CD1c-positive myeloid dendritic cell (primary cell): Measurements from ENCODE around the gene MZT2B.
"Not testable (repeated sequence)": the region's sequence is repeated elsewhere in the genome, so short reads cannot be mapped to it uniquely, and the experiment has no call there.

Source experiments
- DNase-seq: peaks from one replicate; pipeline ENCODE4 v3.0.0-alpha.2; 2016; ENCODE audit errors: extremely low spot score

The MZT2B gene

DNA sequence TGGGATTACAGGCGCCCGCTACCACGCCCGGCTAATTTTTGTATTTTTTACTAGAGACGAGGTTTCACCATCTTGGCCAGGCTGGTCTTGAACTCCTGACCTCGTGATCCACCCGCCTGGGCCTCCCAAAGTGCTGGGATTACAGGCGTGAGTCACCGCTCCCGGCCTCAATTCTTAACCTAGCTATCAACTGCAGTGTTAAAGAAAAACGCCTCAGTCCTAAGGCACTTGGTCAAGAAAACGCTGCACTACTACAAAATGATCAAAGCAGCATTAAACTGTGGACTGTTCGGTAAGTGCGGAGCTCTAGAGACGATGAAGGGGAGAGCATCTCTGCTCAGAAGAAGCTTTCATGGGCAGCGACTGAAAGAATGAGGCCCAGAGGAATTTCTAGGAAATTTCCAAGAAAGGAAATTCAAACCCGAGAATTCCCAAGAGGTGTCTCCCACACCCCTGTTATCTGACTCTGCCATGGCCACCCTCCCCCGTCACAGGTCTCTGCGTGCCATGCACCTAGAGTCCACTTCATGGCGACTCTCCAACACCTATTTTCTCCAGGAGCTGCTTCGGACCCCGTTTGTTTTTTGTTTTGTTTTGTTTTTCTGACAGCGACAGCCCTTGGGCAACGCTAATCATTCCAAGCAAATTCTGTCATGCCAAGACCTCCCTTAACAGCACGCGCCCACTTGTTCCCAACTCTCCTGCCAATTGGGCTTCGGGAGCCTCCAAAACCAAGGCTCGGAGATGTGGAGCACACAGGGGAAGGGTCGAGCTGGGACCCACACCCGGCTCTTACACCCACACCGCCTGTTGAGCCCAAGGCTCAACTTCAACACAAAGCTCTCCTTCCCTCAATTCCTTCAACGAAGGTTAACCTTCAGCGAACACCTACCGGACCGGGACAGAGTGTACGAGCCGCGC, 1.4 kb upstream of the MZT2B start:
- DNase-seq, result not testable (repeated sequence)

DNA sequence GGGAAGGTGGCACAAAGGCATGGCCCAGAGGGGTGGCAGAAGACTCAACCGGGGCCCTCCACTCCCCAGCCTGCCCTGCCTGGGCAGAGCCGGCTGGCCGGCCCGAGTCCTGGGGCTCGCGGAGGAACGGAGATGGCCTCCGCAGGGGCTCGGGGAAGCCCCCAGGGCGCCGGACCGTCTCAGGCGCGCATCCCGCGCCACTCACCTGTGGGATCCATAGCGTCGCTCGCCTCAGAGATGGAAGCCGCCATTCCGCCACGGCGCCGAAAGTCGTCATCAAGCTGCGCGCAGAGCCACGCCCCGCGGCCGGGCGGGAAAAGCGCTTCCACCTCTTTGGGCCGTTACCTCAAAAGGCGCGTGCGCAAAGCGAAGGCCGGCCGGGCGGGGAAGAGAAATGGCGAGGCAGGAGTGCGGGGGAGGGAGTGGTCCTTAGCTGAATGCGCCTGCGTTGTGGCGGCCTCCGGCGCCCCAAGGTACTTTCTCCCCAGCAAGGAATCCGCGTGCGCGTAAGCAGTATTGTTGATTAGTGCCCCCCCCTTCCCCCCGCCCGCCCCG, 660 bp upstream of the MZT2B start, which contains the start of gene SMPD4:
Gene SMPD4, minus strand, starts transcription at position 278 of the 555 bp plus-strand sequence. CDS start 5,010 bp downstream, outside the sequence.
- peak; percentile 99 for DNase-seq

DNA sequence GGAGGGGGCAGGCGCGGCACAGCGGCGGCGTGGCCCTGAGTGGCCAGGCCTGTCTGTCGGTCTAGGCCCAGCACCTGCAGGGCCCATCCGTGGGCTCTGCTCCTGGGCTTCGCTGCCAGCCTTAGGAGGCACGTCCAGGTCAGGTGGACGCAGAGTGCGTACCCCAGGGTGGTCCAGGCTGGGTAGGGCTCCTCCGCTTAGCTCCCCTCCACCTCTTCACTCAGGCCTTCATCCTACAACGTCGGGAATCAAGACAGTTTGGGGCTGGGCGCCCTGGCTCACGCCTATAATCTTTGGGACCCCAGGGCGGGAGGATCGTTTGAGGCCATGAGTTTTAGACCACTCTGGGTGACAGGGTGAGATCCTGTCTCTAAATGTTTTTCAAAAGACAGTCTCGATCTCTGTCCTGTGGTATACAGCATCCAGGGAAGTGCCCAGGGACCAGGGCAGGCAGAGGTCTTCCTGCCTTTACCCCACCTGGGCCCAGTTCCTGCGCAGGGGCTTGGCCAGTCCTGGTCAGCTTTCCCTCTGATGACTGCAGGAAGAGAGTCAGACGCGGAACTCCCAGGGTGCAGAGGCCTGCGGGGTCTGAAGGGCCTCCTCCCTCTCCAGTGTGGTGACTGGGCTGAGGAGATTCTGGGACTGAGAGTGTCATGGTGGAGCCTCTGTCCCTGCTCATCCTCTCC, 907 bp downstream of the MZT2B start:
- not testable (repeated sequence) for DNase-seq

DNA sequence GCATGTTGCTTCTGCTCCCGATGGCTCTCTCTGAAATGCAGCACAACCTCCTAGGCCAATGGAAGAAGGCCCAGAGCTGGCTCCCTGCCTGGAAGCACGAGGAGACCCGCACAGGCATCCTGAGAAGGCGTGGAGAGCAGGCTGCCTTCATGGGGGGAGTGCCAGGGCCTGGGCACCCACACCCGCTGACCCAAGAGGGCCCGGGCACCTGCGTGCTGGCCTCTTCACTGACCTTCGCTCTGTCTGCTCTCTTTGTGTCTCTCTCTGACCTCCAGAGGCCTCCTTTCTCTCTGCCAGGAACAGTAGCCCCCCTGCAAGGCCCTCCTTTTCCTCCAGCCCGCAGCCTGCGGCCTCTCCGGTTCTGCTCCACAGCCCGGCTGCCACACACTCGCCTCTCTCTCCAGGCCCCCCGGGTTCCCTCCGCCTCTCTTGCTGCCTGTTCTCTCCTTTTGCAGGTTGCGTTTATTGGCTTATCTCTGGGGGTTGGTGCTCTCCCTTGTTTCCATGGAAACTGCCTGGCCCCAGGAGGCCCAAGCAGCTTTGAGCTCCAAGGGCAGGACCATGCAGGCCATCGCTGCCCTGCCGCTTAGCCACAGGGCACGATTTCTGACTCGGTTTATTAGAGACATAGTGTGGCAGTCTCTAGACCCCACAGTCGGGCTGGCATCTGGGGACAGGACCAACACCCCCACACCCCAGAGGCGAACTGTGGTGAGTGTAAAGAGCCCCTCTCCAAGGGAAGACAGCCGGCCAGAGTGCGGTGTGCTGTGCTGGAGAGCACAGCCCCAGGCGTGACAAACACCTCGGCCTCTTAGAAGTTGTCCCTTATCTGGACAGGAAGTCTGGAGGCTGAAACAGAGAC, 1.7 kb downstream of the MZT2B start:
- DNase-seq, result no peak

DNA sequence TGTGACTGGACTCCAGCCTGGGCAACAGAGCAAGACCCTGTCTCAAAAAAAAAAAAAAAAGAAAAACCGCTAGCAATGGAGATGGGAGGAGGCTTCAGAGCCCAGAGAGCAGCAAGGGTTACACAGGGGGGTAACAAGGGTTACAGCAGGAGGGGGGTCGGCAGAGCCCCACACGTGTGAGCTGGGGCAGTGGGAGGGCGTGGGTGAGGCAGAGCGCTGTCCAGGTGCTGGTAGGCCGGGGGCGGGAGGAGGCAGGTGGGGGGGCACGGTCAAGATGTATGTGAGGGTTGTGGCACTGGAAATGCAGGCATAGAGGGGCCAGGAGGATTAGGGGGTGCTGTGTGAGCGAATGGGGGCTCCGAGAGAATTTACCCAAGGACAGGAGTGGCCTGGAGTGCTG, 3.4 kb downstream of the MZT2B start:
- no peak for DNase-seq

DNA sequence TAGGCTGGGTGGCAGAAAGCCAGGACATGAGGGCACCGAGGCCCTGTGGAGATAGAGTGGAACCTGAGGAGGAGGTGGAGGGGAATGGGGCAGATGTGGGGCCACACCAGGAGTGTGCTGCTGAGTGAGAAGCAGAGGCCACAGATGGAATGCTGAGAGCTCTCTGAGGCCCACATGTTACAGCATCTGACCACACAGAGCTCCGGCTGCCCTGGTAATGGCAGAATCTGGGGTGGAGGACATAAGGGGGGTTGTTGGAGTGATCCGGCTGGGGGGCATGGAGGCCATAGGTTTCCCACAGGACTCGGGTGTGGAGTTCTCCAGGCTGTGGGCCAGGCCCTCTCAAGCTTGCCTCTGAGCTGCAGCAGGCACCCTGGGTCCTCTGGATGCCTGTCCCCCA, 3.8 kb downstream of the MZT2B start:
- no peak for DNase-seq

DNA sequence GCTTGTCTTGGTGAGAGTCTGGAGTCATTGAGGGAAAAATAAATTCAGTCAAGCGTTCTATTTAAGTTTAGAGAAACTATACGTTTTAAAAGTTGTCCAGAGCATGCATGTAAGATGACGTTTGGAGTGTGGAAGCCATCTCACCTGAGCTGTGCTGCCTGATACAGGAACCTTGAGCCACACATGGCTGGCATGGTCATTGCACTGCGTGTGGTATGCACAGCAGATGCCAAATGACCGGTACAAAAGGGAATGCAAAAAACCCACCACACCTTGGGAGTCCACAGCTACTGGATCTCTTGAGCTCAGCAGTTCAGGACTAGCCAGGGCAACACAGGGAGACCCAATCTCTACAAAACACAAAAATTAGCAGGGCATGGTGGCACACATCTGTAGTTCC, 4.3 kb downstream of the MZT2B start:
- no peak for DNase-seq

DNA sequence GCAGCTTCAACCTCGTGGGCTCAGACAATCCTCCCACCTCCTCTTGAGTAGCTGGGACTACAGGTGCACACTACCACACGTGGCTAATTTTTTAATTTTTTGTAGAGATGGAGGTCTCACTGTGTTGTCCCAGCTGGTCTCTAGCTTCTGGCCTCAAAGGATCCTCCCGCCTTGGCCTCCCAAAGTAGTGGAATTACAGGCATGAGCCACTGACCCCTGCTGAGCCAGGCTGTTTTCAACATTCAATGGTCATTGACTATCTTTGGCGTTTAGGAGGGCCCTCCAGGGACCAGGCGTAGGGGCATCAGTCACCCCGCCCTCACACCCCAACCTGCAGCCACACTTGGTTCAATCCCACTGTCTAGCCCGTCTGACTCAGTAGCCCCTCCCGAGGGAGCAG, 5.2 kb downstream of the MZT2B start:
- no peak for DNase-seq

DNA sequence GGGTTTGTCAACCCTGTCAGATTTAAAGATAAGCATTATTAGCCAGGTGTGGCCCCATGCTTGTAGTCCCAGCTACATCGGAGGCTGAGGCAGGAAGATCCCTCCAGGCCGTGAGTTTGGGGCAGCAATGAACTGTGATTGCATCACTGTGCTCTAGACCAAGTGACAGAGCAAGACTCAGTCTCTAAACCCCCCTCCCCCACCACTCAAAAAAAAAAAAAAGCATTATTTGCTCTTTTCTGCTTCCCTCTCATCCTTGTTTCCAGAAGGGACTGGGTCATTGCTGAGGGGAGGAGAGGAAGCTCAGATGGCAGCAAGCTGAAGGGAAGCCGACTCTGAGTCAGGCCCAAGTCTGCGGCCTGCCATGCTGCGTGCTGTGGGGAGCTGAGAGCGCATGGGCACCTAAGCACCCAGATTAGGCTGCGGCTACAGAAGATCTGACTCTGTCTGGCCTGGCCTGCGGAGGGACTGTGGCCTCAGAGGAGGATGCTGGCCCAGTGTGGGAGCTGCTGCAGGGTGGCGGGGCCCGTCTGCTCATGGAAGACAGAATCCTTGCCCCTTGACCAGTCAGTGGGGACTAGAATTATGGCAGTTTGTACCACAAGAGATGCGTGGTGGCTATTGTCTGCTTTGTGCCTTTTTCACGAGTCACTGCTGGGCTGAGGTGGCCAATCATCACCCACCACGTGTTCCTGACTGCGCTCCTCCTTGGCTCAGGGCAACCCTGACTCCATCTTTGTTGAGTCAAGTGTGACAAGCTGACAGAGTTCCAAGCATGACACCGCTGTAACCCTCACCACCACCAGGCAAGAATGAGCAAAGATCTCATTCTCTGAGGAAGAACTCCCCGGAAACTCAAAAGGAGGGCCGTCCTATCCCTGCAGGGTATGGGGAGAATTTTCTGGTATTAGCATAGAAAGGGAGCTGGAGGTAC, 6.1 kb downstream of the MZT2B start:
- DNase-seq, result not testable (repeated sequence)

DNA sequence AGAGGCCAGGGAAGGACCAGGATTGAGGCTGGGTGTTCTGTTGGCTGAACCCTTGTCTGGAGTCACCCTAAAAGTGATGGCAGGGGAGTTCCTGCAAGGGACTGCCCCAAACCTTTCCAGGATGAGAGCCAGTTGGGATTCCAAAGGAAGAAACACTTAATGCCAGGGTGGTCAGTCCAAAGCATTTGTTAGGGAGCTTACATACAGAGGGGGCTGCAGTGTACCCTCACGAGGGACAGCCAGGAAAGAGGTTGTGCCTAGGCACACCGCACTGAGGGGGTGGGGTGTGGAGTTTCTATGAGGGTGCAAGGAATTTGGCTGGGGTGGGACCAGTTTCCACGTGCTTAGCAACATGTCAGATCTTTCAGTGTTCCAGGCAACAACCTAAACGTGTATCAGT, 6.9 kb downstream of the MZT2B start:
- not testable (repeated sequence) for DNase-seq

DNA sequence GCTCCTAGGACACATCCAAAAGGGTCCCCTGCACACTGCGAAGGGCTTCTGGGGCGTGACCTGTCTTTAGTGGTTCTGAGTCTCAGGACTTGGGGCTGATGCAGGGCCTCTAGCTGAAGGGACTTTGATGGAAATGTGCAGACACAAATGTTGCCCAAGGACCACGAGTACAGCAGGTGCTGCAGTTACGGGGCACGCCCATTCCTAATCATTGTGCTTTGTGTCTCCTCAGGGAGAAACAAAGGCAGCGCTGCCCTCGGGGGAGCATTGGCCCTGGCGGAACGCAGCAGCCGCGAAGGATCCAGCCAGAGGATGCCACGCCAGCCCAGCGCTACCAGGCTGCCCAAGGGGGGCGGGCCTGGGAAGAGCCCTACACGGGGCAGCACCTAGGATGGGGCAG, 8.2 kb downstream of the MZT2B start:
- no peak for DNase-seq

DNA sequence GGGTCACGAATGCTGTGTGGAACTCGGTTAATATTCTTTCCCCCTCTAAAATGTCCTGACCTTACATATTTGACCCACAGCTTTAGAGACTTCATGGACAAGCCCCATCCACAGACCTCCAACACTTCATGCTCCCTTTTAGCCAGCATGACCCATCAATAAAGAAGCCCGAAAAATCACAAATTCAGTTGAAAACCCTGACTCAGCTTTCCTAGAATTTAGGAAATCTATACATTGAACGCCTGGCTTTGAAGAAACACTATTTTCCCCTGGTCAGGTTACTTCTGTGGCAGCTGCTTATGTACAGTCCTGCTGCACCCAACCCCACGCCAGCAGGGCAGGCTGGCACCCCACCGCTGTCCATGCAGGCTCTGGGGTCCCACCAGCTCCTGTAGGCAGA, 9.3 kb downstream of the MZT2B start:
- not testable (repeated sequence) for DNase-seq

DNA sequence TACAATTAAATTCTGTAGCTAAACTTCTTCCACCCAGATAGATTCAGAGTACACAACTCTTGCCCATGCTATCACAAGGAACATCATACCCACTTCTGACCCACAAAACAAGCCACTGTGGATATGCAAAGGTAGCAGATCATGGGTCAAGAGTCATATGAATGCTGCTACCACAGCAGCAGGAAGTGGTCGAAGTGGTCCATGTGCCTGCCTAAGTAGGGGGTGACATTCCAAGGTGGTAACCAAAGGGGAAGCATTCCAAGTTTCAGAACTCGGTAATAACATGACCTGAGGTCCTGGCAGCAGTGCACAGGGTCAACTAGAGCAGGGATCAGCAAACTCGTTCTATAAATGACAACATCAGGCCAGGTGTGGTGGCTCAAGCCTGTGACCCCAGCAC, 10.4 kb downstream of the MZT2B start:
- not testable (repeated sequence) for DNase-seq

DNA sequence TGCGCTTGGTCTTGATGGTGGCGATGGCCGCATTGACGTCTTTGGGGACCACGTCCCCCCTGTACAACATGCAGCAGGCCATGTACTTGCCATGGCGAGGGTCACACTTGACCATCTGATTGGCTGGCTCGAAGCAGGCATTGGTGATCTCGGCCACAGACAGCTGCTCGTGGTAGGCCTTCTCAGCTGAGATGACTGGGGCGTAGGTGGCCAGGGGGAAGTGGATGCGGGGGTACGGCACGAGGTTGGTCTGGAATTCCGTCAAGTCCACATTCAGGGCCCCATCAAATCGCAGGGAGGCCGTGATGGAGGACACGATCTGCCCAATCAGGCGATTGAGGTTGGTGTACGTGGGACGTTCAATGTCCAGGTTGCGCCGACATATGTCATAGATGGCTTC, 11.8 kb downstream of the MZT2B start:
- not testable (repeated sequence) for DNase-seq

DNA sequence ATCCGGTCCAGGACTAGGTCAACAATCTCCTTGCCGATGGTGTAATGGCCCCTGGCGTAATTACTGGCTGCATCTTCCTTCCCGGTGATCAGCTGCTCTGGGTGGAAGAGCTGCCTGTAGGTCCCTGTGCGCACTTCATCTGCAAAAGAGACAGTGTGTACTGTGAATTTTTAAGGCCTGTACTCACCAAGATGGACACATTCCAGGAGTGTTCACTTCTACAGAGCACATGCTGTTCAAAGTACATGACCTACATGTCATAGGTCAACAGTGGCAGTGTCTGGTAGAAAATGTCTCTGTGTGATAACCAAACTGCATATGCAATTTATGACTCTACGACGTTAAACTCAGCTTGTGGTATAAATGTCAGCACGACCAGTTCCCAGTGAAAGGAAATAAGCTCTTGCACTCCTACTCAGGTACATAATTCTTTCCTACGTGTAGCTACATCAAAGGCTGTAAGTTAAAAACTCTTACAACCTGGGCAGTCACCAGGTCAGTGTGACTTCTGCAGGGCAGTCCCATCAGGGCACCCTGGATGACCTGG, 13.1 kb downstream of the MZT2B start:
- not testable (repeated sequence) for DNase-seq

DNA sequence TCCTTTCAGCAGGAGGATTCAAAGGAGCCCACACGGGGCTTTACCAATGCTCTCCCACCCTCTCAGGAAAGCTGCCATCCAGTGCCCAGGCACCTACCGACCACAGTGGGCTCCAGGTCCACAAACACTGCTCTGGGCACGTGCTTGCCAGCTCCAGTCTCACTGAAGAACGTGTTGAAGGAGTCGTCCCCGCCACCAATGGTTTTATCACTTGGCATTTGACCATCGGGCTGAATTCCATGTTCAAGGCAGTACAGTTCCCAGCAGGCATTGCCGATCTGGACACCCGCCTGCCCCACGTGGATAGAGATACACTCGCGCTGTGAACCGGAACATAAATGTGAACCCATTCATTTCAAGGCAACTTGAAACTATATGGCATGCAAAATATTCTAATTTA, 14.0 kb downstream of the MZT2B start:
- DNase-seq, result not testable (repeated sequence)

DNA sequence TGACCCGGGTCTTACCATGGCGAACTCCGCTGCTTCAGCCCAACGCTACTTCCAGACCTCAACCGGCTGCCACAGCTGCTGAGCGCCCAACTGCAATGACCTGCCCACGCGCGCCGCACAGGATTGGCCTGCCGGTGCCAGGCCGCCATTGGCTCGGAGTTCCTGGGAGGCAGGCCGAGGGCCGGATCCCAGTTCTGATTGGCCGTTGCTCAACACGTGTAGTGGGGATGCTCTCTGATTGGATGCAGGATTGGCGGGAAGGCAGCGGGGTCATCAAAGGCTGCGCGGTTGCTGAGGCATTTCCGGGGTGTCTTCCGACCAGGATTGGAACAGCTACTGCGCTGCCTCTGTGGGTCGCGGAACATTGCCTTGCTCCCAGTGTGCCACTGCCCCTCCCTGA, 16.3 kb downstream of the MZT2B start, which contains the start of gene TUBA3E:
Gene TUBA3E, minus strand, starts transcription at position 97 of the 400 bp plus-strand sequence. Its CDS starts 79 bp downstream, at position 18.
- DNase-seq, result no peak

DNA sequence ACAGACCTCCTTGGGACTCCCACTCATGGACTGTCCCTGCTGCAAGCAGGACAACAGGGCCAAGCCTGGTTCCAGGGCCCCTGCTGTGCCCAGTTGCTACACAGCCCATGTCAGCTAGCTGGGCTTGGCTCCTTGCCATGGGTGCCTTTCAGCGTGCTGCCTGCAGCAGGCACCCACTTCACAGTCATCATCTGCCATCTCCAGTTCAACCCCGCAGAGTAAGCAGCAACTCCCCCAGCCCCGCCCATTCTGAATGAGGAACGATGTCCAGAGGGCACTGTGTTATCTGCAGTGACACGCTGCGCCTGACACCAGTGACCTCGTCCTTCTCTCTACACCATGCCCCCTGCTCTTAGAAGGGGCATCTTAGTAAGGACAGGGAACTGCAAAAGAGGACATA, 20.5 kb downstream of the MZT2B start:
- peak; percentile 23 for DNase-seq

DNA sequence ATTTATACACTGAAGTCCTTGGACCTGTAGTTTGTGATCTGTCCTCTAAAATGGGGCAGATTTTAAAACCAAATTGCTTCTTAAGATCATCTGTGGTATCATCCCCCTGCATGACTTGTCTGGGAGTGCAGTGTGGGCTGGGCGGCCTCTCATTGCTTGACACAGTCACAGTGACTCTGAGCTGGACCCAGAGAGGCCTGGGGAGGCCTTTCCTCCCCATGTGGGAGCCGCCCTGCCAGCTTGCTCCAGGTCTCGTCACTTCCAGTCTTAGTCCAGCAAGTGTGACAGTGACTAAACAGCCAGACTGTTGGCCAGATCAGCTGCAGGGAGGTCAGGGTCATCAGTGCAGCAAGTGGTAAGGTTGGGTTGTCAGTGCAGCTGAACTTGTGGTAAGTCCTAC, 21.1 kb downstream of the MZT2B start:
- not testable (repeated sequence) for DNase-seq

DNA sequence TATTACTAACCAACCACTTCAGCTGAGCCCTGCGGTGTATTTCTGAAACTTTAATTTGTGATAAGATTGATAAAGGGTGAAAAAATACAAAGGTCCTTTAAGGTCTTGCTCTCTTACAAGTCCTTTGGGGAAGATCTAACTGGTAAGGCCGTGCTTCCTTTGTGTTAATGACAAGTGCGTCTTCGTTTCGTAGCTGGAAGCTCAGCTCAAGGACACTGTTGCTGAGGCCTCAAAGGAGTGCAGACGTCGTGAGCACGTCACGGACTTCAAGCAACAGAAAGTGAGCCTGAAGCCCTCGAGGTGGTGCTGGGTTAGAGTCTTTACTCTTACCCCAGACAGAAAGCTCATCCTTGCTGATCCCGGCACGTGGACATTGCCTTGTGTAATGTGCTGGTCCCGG, 25.0 kb downstream of the MZT2B start:
- DNase-seq, result not testable (repeated sequence)
